Measurements from ENCODE around the gene KRT35. TPM values are rescaled to one million over a fixed set of nuclear protein-coding genes. Genes with fewer than 3 reads are reported as not detected.

Gene KRT35
- total and polyA plus RNA-seq, 10 of the 15 experiments (the other 5 are each of a cell fraction or from before 2014, with no cell fraction given) = not detected

DNA sequence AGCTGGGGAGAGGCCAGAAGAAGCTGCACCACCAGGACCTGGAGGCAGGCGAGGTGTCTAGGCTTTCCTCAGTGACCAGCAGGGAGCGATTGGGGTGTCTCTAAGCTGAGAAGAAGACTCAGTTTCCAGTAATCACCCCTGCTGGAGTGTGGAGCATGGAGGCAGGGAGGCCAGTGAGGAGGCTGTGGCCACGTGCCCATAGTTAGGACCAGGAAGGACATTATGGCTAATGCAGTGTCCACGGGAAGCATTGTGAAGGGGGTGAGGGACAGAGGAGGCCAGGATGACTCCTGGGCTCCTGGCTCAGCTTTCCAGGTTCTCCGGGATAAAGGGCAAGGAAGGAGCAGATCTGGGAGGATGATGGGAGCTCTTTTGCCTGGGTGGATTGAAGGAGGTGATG, 18.8 kb upstream of the KRT35 start:
- ChIA-PET RAD21 (ENCODE audit: unreplicated experiment) (no interaction called here), POLR2A (no interaction called here), CTCF (no interaction called here), SMC1A (ENCODE audit: uncharacterized antibody, unreplicated experiment) (no interaction called here)
- no TSS peak for BruUV-seq (replicated peaks)
- Histone ChIP-seq H4K20me1 (ENCODE audit: control insufficient read depth, insufficient read depth) (no peaks in the 10 kb centered on the region), H3K27me3 (replicated peaks in 1 of 2; ENCODE audit: control insufficient read depth in 2 of 2, insufficient read depth in 2 of 2, low read length in 1 of 2) (peaks cover 0 to 4% of the 10 kb centered on the region in 2 experiments; a peak in 2 of 4 replicates), H3K9me3 (replicated peaks; ENCODE audit: control insufficient read depth, insufficient read depth, low read length) (no peaks in the 10 kb centered on the region), H3K4me3 (no peak overlapping the region), H3K4me1 (ENCODE audit: control insufficient read depth, insufficient read depth, low read length) (no peaks in the 10 kb centered on the region), H2AFZ (ENCODE audit: control insufficient read depth, low read depth, low read length) (no peak overlapping the region), H3K9ac (ENCODE audit: control insufficient read depth, insufficient read depth, low read length) (no peak overlapping the region), H3K36me3 (ENCODE audit: control insufficient read depth in 2 of 2, insufficient read depth in 2 of 2, low read length in 1 of 2) (no peaks in the 10 kb centered on the region), H3K4me2 (ENCODE audit: control insufficient read depth, insufficient read depth) (no peak overlapping the region), H3K79me2 (ENCODE audit: control insufficient read depth, insufficient read depth, low read length) (no peaks in the 10 kb centered on the region), H3K27ac (ENCODE audit: control insufficient read depth, insufficient read depth) (no peak overlapping the region)
- 1% methylated on average over 5 of the region's 5 CpGs for WGBS (ENCODE audit: insufficient coverage, insufficient replicate concordance, low lambda C conversion rate, missing lambda C conversion rate)
- intact Hi-C loops (cut with micrococcal nuclease; ENCODE audit: unreplicated experiment) = loop anchor here (5.0 kb wide), 1 partner anchor 587 kb away; no protein-coding TSS in a partner anchor
- DNase-seq (ENCODE audit: low read depth, low spot score) = no peak
- FAIRE-seq = no peak
- in situ Hi-C loops (cut with MboI) = no loop called here
- no peak for ATAC-seq
- TF ChIP-seq TARDBP (IDR thresholded peaks at IDR 0.05; ENCODE audit: borderline replicate concordance) = no peak
- TF ChIP-seq SREBF2 (IDR thresholded peaks at IDR 0.05; ENCODE audit: low read length) = no peak
- no peak for TF ChIP-seq E4F1 (IDR thresholded peaks at IDR 0.05; ENCODE audit: borderline replicate concordance, partially characterized antibody)
- TF ChIP-seq NR2C2 (IDR thresholded peaks at IDR 0.05; ENCODE audit: borderline replicate concordance, control insufficient read depth, insufficient read length, low read depth) = no peak
- no peak for TF ChIP-seq ATF3 (IDR thresholded peaks at IDR 0.05; ENCODE audit: borderline replicate concordance, extremely low read depth, low read depth, low read length)
- TF ChIP-seq ZNF24 (IDR thresholded peaks at IDR 0.05) = no peak
- TF ChIP-seq MTA2 (IDR thresholded peaks at IDR 0.05; ENCODE audit: low read depth) = no peak
- no peak for TF ChIP-seq KDM1A (IDR thresholded peaks at IDR 0.05; ENCODE audit: borderline replicate concordance)
- TF ChIP-seq ZSCAN29 (IDR thresholded peaks at IDR 0.05) = no peak
- TF ChIP-seq, protein P1, sequence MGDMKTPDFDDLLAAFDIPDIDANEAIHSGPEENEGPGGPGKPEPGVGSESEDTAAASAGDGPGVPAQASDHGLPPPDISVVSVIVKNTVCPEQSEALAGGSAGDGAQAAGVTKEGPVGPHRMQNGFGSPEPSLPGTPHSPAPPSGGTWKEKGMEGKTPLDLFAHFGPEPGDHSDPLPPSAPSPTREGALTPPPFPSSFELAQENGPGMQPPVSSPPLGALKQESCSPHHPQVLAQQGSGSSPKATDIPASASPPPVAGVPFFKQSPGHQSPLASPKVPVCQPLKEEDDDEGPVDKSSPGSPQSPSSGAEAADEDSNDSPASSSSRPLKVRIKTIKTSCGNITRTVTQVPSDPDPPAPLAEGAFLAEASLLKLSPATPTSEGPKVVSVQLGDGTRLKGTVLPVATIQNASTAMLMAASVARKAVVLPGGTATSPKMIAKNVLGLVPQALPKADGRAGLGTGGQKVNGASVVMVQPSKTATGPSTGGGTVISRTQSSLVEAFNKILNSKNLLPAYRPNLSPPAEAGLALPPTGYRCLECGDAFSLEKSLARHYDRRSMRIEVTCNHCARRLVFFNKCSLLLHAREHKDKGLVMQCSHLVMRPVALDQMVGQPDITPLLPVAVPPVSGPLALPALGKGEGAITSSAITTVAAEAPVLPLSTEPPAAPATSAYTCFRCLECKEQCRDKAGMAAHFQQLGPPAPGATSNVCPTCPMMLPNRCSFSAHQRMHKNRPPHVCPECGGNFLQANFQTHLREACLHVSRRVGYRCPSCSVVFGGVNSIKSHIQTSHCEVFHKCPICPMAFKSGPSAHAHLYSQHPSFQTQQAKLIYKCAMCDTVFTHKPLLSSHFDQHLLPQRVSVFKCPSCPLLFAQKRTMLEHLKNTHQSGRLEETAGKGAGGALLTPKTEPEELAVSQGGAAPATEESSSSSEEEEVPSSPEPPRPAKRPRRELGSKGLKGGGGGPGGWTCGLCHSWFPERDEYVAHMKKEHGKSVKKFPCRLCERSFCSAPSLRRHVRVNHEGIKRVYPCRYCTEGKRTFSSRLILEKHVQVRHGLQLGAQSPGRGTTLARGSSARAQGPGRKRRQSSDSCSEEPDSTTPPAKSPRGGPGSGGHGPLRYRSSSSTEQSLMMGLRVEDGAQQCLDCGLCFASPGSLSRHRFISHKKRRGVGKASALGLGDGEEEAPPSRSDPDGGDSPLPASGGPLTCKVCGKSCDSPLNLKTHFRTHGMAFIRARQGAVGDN (IDR thresholded peaks at IDR 0.05) = no peak
- TF ChIP-seq, protein P2, sequence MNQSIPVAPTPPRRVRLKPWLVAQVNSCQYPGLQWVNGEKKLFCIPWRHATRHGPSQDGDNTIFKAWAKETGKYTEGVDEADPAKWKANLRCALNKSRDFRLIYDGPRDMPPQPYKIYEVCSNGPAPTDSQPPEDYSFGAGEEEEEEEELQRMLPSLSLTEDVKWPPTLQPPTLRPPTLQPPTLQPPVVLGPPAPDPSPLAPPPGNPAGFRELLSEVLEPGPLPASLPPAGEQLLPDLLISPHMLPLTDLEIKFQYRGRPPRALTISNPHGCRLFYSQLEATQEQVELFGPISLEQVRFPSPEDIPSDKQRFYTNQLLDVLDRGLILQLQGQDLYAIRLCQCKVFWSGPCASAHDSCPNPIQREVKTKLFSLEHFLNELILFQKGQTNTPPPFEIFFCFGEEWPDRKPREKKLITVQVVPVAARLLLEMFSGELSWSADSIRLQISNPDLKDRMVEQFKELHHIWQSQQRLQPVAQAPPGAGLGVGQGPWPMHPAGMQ (IDR thresholded peaks at IDR 0.05; ENCODE audit: borderline replicate concordance) = no peak
- TF ChIP-seq USF2 (IDR thresholded peaks at IDR 0.05; ENCODE audit: borderline replicate concordance, low read depth, low read length) = no peak
- TF ChIP-seq CREM (IDR thresholded peaks at IDR 0.05; ENCODE audit: low read depth) = no peak
- TF ChIP-seq KAT2A (conservative IDR thresholded peaks at IDR 0.05; ENCODE audit: control insufficient read depth, low read depth, low read length) = no peak

Data from GM12878 (cell line).